H9 (cell line): ENCODE data around the gene DPYD. TPM values are rescaled to one million over a fixed set of nuclear protein-coding genes. Genes with fewer than 3 reads are reported as not detected.

Source experiments
- DNase-seq: peaks from one replicate; pipeline ENCODE4 v3.0.0-alpha.2; 2017
- H2AFZ ChIP-seq: one replicate; pipeline ENCODE4 v1.6.1; 2013; ENCODE audit warnings: mild to moderate bottlenecking, low read length, control low read depth, moderate library complexity
- H2AK5ac ChIP-seq: 2 replicates; pipeline ENCODE4 v1.6.1; 2013; ENCODE audit warnings: low read length, control low read depth, mixed read lengths; ENCODE audit not compliant: insufficient read length
- H2BK120ac ChIP-seq: one replicate; pipeline ENCODE4 v1.6.1; 2013; ENCODE audit warnings: low read depth, mild to moderate bottlenecking, low read length, control low read depth, inconsistent platforms; ENCODE audit not compliant: poor library complexity, severe bottlenecking
- H2BK12ac ChIP-seq: 2 replicates; pipeline ENCODE4 v1.6.1; 2013; ENCODE audit warnings: low read length, control low read depth, mixed read lengths, low read depth; ENCODE audit not compliant: insufficient read length
- H2BK15ac ChIP-seq: 2 replicates; pipeline ENCODE4 v1.6.1; 2013; ENCODE audit warnings: low read depth, low read length, control low read depth
- H2BK20ac ChIP-seq: one replicate; pipeline ENCODE4 v1.6.1; 2013; ENCODE audit warnings: low read depth, mild to moderate bottlenecking, low read length, control low read depth, inconsistent platforms; ENCODE audit not compliant: poor library complexity, severe bottlenecking
- H2BK5ac ChIP-seq: 2 replicates; pipeline ENCODE4 v1.6.1; 2013; ENCODE audit warnings: low read length, control low read depth, mixed read lengths; ENCODE audit not compliant: insufficient read length
- H3K14ac ChIP-seq: 2 replicates; pipeline ENCODE4 v1.6.1; 2013; ENCODE audit warnings: low read length, control low read depth; ENCODE audit not compliant: insufficient read depth
- H3K18ac ChIP-seq: 2 replicates; pipeline ENCODE4 v1.6.1; 2013; ENCODE audit warnings: low read depth, mild to moderate bottlenecking, mixed read lengths, low read length, control low read depth; ENCODE audit not compliant: insufficient read length
- H3K23ac ChIP-seq: 2 replicates; pipeline ENCODE4 v1.6.1; 2013; ENCODE audit warnings: low read length, control low read depth, mixed read lengths, low read depth; ENCODE audit not compliant: insufficient read length
- H3K23me2 ChIP-seq: 2 replicates; pipeline ENCODE4 v1.6.1; 2013; ENCODE audit warnings: low read depth, mild to moderate bottlenecking, mixed read lengths, low read length, control low read depth; ENCODE audit not compliant: insufficient read length, poor library complexity, severe bottlenecking
- H3K27ac ChIP-seq: 2 replicates; pipeline ENCODE4 v1.5.1; 2013; ENCODE audit warnings: low read length, control low read depth, mixed read lengths, low read depth; ENCODE audit not compliant: insufficient read length
- H3K27me3 ChIP-seq: 2 replicates; pipeline ENCODE4 v1.6.1; 2013; ENCODE audit warnings: low read length, control low read depth, inconsistent platforms; ENCODE audit not compliant: insufficient read depth
- H3K4ac ChIP-seq: 2 replicates; pipeline ENCODE4 v1.6.1; 2013; ENCODE audit warnings: low read depth, mild to moderate bottlenecking, control low read depth, inconsistent platforms, low read length, moderate library complexity
- H3K4me1 ChIP-seq: 2 replicates; pipeline ENCODE4 v1.6.1; 2013; ENCODE audit warnings: low read length, control low read depth, inconsistent platforms; ENCODE audit not compliant: insufficient read depth
- H3K4me2 ChIP-seq: 2 replicates; pipeline ENCODE4 v1.6.1; 2013; ENCODE audit warnings: low read length, control low read depth, mixed read lengths; ENCODE audit not compliant: insufficient read length, insufficient read depth
- H3K56ac ChIP-seq: 2 replicates; pipeline ENCODE4 v1.6.1; 2013; ENCODE audit warnings: low read depth, mild to moderate bottlenecking, mixed read lengths, low read length, control low read depth; ENCODE audit not compliant: insufficient read length
- H3K79me1 ChIP-seq: 2 replicates; pipeline ENCODE4 v1.6.1; 2013; ENCODE audit warnings: low read depth, mild to moderate bottlenecking, moderate library complexity, low read length, control low read depth, inconsistent platforms; ENCODE audit not compliant: insufficient read depth, poor library complexity, severe bottlenecking
- H3K79me2 ChIP-seq: 2 replicates; pipeline ENCODE4 v1.6.1; 2013; ENCODE audit warnings: low read length, control low read depth, inconsistent platforms; ENCODE audit not compliant: insufficient read depth
- H3K9ac ChIP-seq: 2 replicates; pipeline ENCODE4 v1.6.1; 2013; ENCODE audit warnings: low read length, control low read depth, mixed read lengths; ENCODE audit not compliant: insufficient read length; ENCODE audit errors: extremely low read depth
- H3K9me3 ChIP-seq: one replicate; pipeline ENCODE4 v1.6.1; 2013; ENCODE audit warnings: low read depth, low read length, inconsistent platforms; ENCODE audit not compliant: control insufficient read depth
- H3T11ph ChIP-seq: one replicate; pipeline ENCODE4 v1.6.1; 2013; ENCODE audit warnings: mild to moderate bottlenecking, low read length, control low read depth, inconsistent platforms
- H4K20me1 ChIP-seq: one replicate; pipeline ENCODE4 v1.6.1; 2013; ENCODE audit not compliant: control insufficient read depth, insufficient read length, insufficient read depth
- H4K5ac ChIP-seq: 2 replicates; pipeline ENCODE4 v1.6.1; 2013; ENCODE audit warnings: low read depth, mild to moderate bottlenecking, mixed read lengths, low read length, control low read depth; ENCODE audit not compliant: insufficient read length
- H4K8ac ChIP-seq: replicated peaks from 2 replicates; pipeline ENCODE4 v1.6.1; 2013; ENCODE audit warnings: low read length, control low read depth, mixed read lengths, low read depth; ENCODE audit not compliant: insufficient read length
- H4K91ac ChIP-seq: 2 replicates; pipeline ENCODE4 v1.6.1; 2013; ENCODE audit warnings: low read depth, mild to moderate bottlenecking, moderate library complexity, mixed read lengths, low read length, control low read depth; ENCODE audit not compliant: insufficient read length
- H3K27ac Mint-ChIP-seq, 3 experiments: 2 replicates in 2 of 3; 3 replicates in 1 of 3; pipeline ENCODE4 v1.8.0; 2020 to 2021; ENCODE audit warnings: mixed read lengths in 3 of 3, mild to moderate bottlenecking in 1 of 3, moderate library complexity in 1 of 3
- H3K27me3 Mint-ChIP-seq: 2 replicates; pipeline ENCODE4 v1.8.0; 2021; ENCODE audit warnings: low read depth, mild to moderate bottlenecking, moderate library complexity, mixed read lengths
- H3K36me3 Mint-ChIP-seq, 3 experiments: 2 replicates in 2 of 3; 3 replicates in 1 of 3; pipeline ENCODE4 v1.8.0; 2020 to 2021; ENCODE audit warnings: low read depth in 3 of 3, mixed read lengths in 3 of 3; ENCODE audit not compliant: insufficient read depth in 1 of 3
- H3K4me1 Mint-ChIP-seq, 2 experiments: 2 replicates each; pipeline ENCODE4 v1.8.0; 2020; ENCODE audit warnings: mixed read lengths in 2 of 2
- H3K4me3 Mint-ChIP-seq, 2 experiments: 2 replicates in 1 of 2; 3 replicates in 1 of 2; pipeline ENCODE4 v1.8.0; 2020 to 2021; ENCODE audit warnings: mild to moderate bottlenecking in 2 of 2, mixed read lengths in 2 of 2, moderate library complexity in 1 of 2
- H3K9me3 Mint-ChIP-seq, 2 experiments: 2 replicates in 1 of 2; 3 replicates in 1 of 2; pipeline ENCODE4 v1.8.0; 2020; ENCODE audit warnings: mild to moderate bottlenecking in 2 of 2, mixed read lengths in 2 of 2, moderate library complexity in 1 of 2
- CTCF ChIP-seq: fragments of 200-600 bp; sonication (generic); conservative IDR thresholded peaks from 3 replicates; pipeline ENCODE4 v1.8.0; 2021; ENCODE audit warnings: antibody characterized with exemption, mild to moderate bottlenecking
- WGBS: extraction: QIAGEN DNeasy Blood & Tissue Kit; methylation state at CpG from one replicate; pipeline ENCODE4 v1.1.7; 2013; ENCODE audit warnings: missing lambda C conversion rate, low lambda C conversion rate, mixed read lengths; ENCODE audit not compliant: insufficient read length; ENCODE audit errors: extremely low coverage; 5-methylcytosine and 5-hydroxymethylcytosine counted together
- total RNA-seq: library from RNA; stranded (reverse); gene quantifications from 2 replicates; pipeline ENCODE4 v1.2.1, GENCODE V29; 2021

The DPYD gene
- total RNA-seq, 1 experiment from 2014 or later, result 0.37 TPM

GRCh38 chr1:97603218-97603617 lies 317.6 kb downstream of the DPYD start:
- no peak overlapping the region for H3K4me2 ChIP-seq
- H4K20me1 ChIP-seq, result no peaks in the 10 kb centered on the region
- H3K27ac Mint-ChIP-seq, result peak overlapping the region in 2 of 3 experiments; percentile 19 to 36; a peak in 2 of 7 replicates
- H3K79me1 ChIP-seq, result no peaks in the 10 kb centered on the region
- no peak overlapping the region for H2AFZ ChIP-seq
- no peak overlapping the region for H4K91ac ChIP-seq
- no peak overlapping the region for H4K8ac ChIP-seq
- H3K56ac ChIP-seq, result no peak overlapping the region
- no peaks in the 10 kb centered on the region for H3K36me3 Mint-ChIP-seq
- H3K9me3 ChIP-seq, result no peaks in the 10 kb centered on the region
- no peaks in the 10 kb centered on the region for H3K4me1 ChIP-seq
- no peak overlapping the region for H3K4me3 Mint-ChIP-seq
- no peak overlapping the region for H2BK12ac ChIP-seq
- no peak overlapping the region for H2BK120ac ChIP-seq
- H3K4me1 Mint-ChIP-seq, result peaks cover 0 to 3% of the 10 kb centered on the region in 2 experiments; a peak in 1 of 4 replicates
- no peak overlapping the region for H3K9ac ChIP-seq
- WGBS, result no CpG with 5 or more reads among the region's 3 CpGs
- no peak overlapping the region for H2BK15ac ChIP-seq
- H3K79me2 ChIP-seq, result no peaks in the 10 kb centered on the region
- H2BK20ac ChIP-seq, result no peak overlapping the region
- no peaks in the 10 kb centered on the region for H3K23me2 ChIP-seq
- no peaks in the 10 kb centered on the region for H3K27me3 Mint-ChIP-seq
- H3K27ac ChIP-seq, result no peak overlapping the region
- no peak overlapping the region for H3K23ac ChIP-seq
- no peak overlapping the region for H2AK5ac ChIP-seq
- no peak overlapping the region for H2BK5ac ChIP-seq
- no peaks in the 10 kb centered on the region for H3K27me3 ChIP-seq
- H3T11ph ChIP-seq, result no peak overlapping the region
- no peaks in the 10 kb centered on the region for H3K9me3 Mint-ChIP-seq
- DNase-seq, result no peak
- no peak overlapping the region for H3K4ac ChIP-seq
- H3K18ac ChIP-seq, result no peak overlapping the region
- no peak overlapping the region for H3K14ac ChIP-seq
- no peak overlapping the region for H4K5ac ChIP-seq
- TF ChIP-seq CTCF, result no peak
